Stimulated activated CD8-positive, alpha-beta memory T cell treated with anti-CD3 and anti-CD28 coated beads, Interleukin-7, amount 100 ng/mL, for 4 hours (primary cell): ENCODE results near the gene FAM181A.

Experiments used
- DNase-seq, 2 donors: peaks; one replicate each; pipeline ENCODE4 v3.0.0-alpha.2; 2020; ENCODE audit warnings: low read depth in 2 of 2

FAM181A gene

GRCh38 chr14:93962701-93963601 is 35.8 kb downstream of the FAM181A start:
- peak; percentile 36 to 38 for DNase-seq

GRCh38 chr14:93963692-93964091 is 36.5 kb downstream of the FAM181A start:
- DNase-seq, result no peak

GRCh38 chr14:93964281-93964680 is 37.1 kb downstream of the FAM181A start:
- no peak for DNase-seq

- no peak for DNase-seq
Measured at GRCh38 chr14:93964820-93965286, 37.7 kb downstream of the FAM181A start.

- DNase-seq, result no peak
Measured at GRCh38 chr14:93965287-93965821, 38.2 kb downstream of the FAM181A start.

GRCh38 chr14:93965946-93966474 is 38.9 kb downstream of the FAM181A start:
- DNase-seq, result no peak

- DNase-seq, result no peak
Measured at GRCh38 chr14:93967637-93968250, 40.6 kb downstream of the FAM181A start.

GRCh38 chr14:93969082-93969828 is 42.1 kb downstream of the FAM181A start:
- DNase-seq, result no peak

GRCh38 chr14:93970585-93970964 is 43.4 kb downstream of the FAM181A start:
- DNase-seq, result peak; percentile 64 to 65

- DNase-seq, result peak; percentile 33 to 42
Measured at GRCh38 chr14:93970965-93971634, 44.0 kb downstream of the FAM181A start.

GRCh38 chr14:93971635-93972027 is 44.5 kb downstream of the FAM181A start:
- no peak for DNase-seq

GRCh38 chr14:93972618-93973205 is 45.6 kb downstream of the FAM181A start:
- no peak for DNase-seq

- DNase-seq, result no peak
Measured at GRCh38 chr14:93973607-93974006, 46.5 kb downstream of the FAM181A start.

GRCh38 chr14:93974299-93974698 is 47.2 kb downstream of the FAM181A start:
- DNase-seq, result no peak

- DNase-seq, result no peak
Measured at GRCh38 chr14:93974833-93975232, 47.7 kb downstream of the FAM181A start.

GRCh38 chr14:93975791-93976476 is 48.8 kb downstream of the FAM181A start:
- DNase-seq, result no peak

GRCh38 chr14:93976477-93977057 is 49.4 kb downstream of the FAM181A start, which contains the start of gene ASB2:
TSS of gene ASB2 (minus strand) at chr14:93976570. CDS start at chr14:93964539, 12,031 bp downstream.
- DNase-seq, result no peak

- no peak for DNase-seq
Measured at GRCh38 chr14:93977171-93977570, 50.0 kb downstream of the FAM181A start.

GRCh38 chr14:93977790-93978581 is 50.8 kb downstream of the FAM181A start:
- peak; percentile 56 to 73 for DNase-seq
